HepG2 (cell line): ENCODE measurements around the gene RGS19. TPM values are rescaled to one million over a fixed set of nuclear protein-coding genes. Genes with fewer than 3 reads are reported as not detected.

Experiments used
- ARNTL ChIP-seq: sonication (generic); formaldehyde crosslinking; IDR thresholded peaks from 2 replicates; pipeline ENCODE4 v1.4.0; 2020; ENCODE audit warnings: mild to moderate bottlenecking, missing genetic modification reagents
- EHMT2 ChIP-seq: fragments of 200-600 bp; sonication (generic); IDR thresholded peaks from 2 replicates; pipeline ENCODE4 v1.7.0; 2017; ENCODE audit warnings: antibody characterized with exemption, low read depth, low read length, borderline replicate concordance
- HMG20A ChIP-seq: IDR thresholded peaks from 2 replicates; pipeline ENCODE4 v1.6.1; 2016; ENCODE audit warnings: borderline replicate concordance
- HMG20B ChIP-seq: conservative IDR thresholded peaks from 2 replicates; pipeline ENCODE4 v1.6.1; 2016; ENCODE audit warnings: missing genetic modification reagents, missing compliant biosample characterization
- NFE2 ChIP-seq: sonication (generic); formaldehyde crosslinking; IDR thresholded peaks from 2 replicates; pipeline ENCODE4 v1.4.0; 2020; ENCODE audit warnings: missing genetic modification reagents
- NPAS2 ChIP-seq: sonication (generic); formaldehyde crosslinking; IDR thresholded peaks from 2 replicates; pipeline ENCODE4 v1.8.0; 2022; ENCODE audit warnings: mild to moderate bottlenecking, missing genetic modification reagents, borderline replicate concordance
- RARA ChIP-seq: IDR thresholded peaks from 2 replicates; pipeline ENCODE4 v1.6.1; 2016; ENCODE audit warnings: missing genetic modification reagents, missing compliant biosample characterization
- RFX1 ChIP-seq: fragments of 450-650 bp; IDR thresholded peaks from 2 replicates; pipeline ENCODE4 v1.6.1; 2017
- SALL1 ChIP-seq: sonication (generic); formaldehyde crosslinking; IDR thresholded peaks from 2 replicates; pipeline ENCODE4 v1.8.0; 2022; ENCODE audit warnings: mild to moderate bottlenecking, missing genetic modification reagents
- SP1 ChIP-seq, 2 experiments: fragments of 450-650 bp in 1 of 2; sonication (generic) in 1 of 2; formaldehyde crosslinking in 1 of 2; IDR thresholded peaks; 2 replicates each; pipeline versions ENCODE4 v1.4.0 to v1.6.1; 2016 to 2020; ENCODE audit warnings: missing genetic modification reagents in 1 of 2
- SRSF4 ChIP-seq: fragments of 200-400 bp; formaldehyde crosslinking; IDR thresholded peaks from one replicate; pipeline ENCODE4 v1.6.1; 2018; ENCODE audit warnings: mild to moderate bottlenecking, low read depth, low read length, moderate library complexity; ENCODE audit not compliant: poor library complexity, severe bottlenecking
- XRCC5 ChIP-seq: fragments of 200-400 bp; formaldehyde crosslinking; optimal IDR thresholded peaks from 2 replicates; pipeline ENCODE3; 2017; ENCODE audit warnings: mild to moderate bottlenecking, low read length
- ZBTB3 ChIP-seq: sonication (generic); formaldehyde crosslinking; IDR thresholded peaks from 2 replicates; pipeline ENCODE4 v1.4.0; 2020; ENCODE audit warnings: low read depth, mild to moderate bottlenecking, moderate library complexity, missing genetic modification reagents, borderline replicate concordance
- ZBTB38 ChIP-seq: sonication (generic); formaldehyde crosslinking; IDR thresholded peaks from 2 replicates; pipeline ENCODE4 v1.5.1; 2020; ENCODE audit warnings: mild to moderate bottlenecking, missing genetic modification reagents
- ZC3H13 ChIP-seq: sonication (generic); formaldehyde crosslinking; IDR thresholded peaks from 2 replicates; pipeline ENCODE4 v1.8.1; 2023; ENCODE audit warnings: mild to moderate bottlenecking, missing genetic modification reagents, moderate library complexity
- ZFP37 ChIP-seq: sonication (generic); formaldehyde crosslinking; IDR thresholded peaks from 2 replicates; pipeline ENCODE4 v1.4.0; 2020; ENCODE audit warnings: missing genetic modification reagents, borderline replicate concordance
- ZFP82 ChIP-seq: sonication (generic); formaldehyde crosslinking; IDR thresholded peaks from 2 replicates; pipeline ENCODE4 v1.5.1; 2020; ENCODE audit warnings: mild to moderate bottlenecking, missing genetic modification reagents, borderline replicate concordance
- ZNF225 ChIP-seq: sonication (generic); formaldehyde crosslinking; IDR thresholded peaks from 2 replicates; pipeline ENCODE4 v1.4.0; 2020; ENCODE audit warnings: mild to moderate bottlenecking, missing genetic modification reagents
- ZNF337 ChIP-seq: sonication (generic); formaldehyde crosslinking; IDR thresholded peaks from 2 replicates; pipeline ENCODE4 v1.5.1; 2020; ENCODE audit warnings: missing genetic modification reagents, low read depth, mild to moderate bottlenecking, borderline replicate concordance
- ZNF615 ChIP-seq: sonication (generic); formaldehyde crosslinking; IDR thresholded peaks from 2 replicates; pipeline ENCODE4 v1.5.0; 2020; ENCODE audit warnings: mild to moderate bottlenecking, missing genetic modification reagents, borderline replicate concordance
- ZNF672 ChIP-seq: sonication (generic); formaldehyde crosslinking; IDR thresholded peaks from 2 replicates; pipeline ENCODE4 v1.8.1; 2022; ENCODE audit warnings: missing genetic modification reagents
- ZNF879 ChIP-seq: sonication (generic); formaldehyde crosslinking; IDR thresholded peaks from 2 replicates; pipeline ENCODE4 v1.8.1; 2023; ENCODE audit warnings: missing genetic modification reagents
- polyA plus RNA-seq, 8 experiments: library from polyadenylated mRNA; depleted of rRNA in 3 of 8; stranded (reverse) in 7 of 8; unstranded in 1 of 8; fragments of >200 nt; fragmentation: Illumina TruSeq in 4 of 8; extraction: Trizol in 4 of 8; gene quantifications; 2 replicates each; pipeline versions ENCODE4 v1.2.1 to v1.2.3, GENCODE V29; 2011 to 2016; ENCODE audit warnings: low read depth in 4 of 8, missing spikeins in 1 of 8, mixed read lengths in 1 of 8; ENCODE audit not compliant: insufficient read depth in 1 of 8
- total RNA-seq, 5 experiments: library from RNA; depleted of rRNA; stranded (reverse); fragments of >200 nt; fragmentation: Illumina TruSeq; extraction: Trizol; gene quantifications; 2 replicates each; pipeline ENCODE4 v1.2.3, GENCODE V29; 2016; ENCODE audit warnings: low read depth in 1 of 5
- TF ChIP-seq, protein P1 (sequence below): sonication (generic); formaldehyde crosslinking; IDR thresholded peaks from 2 replicates; pipeline ENCODE4 v1.4.0; 2020; ENCODE audit warnings: missing genetic modification reagents
- TF ChIP-seq, protein P2 (sequence below): IDR thresholded peaks from 2 replicates; pipeline ENCODE4 v1.6.1; 2018; ENCODE audit warnings: missing genetic modification reagents, mild to moderate bottlenecking, missing compliant biosample characterization
- TF ChIP-seq, protein P3 (sequence below): sonication (generic); formaldehyde crosslinking; IDR thresholded peaks from 2 replicates; pipeline ENCODE4 v1.4.0; 2020; ENCODE audit warnings: mild to moderate bottlenecking, missing genetic modification reagents, borderline replicate concordance

Gene RGS19
- total and polyA plus RNA-seq, 2 of the 13 experiments (the other 11 are each of a cell fraction or from before 2014, with no cell fraction given) = 10.7 to 11.9 TPM

DNA sequence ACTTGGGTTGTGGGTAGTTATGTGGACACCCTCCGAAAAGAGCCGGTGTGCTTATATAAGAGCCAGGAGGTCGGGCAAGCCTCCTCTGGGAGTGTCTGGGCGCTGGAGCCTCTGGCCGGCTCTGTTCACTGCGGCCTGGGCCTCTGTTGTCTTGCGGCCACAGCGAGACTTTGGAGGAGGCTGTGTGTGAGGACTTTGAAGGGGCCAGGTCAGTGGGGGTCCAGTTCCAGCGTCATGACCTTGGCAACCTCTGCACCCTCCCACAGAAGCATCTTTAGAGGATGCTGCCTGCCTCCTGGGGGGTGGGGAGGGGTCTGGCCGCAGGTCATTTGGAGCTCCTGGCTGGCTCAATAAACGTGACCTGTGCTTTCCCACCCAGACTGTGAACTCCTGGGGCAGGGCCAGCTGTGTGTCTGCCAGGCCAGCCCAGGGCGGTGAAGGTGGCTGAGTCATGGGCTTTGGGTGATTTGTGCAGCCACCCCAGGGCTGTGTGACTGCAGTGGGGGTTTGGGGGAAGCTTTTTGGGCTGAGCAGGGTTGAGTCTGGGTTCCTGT lies 15.1 kb downstream of the RGS19 start (continued):
- peak; percentile 60 for TF ChIP-seq XRCC5
- peak; percentile 72; the same call in 1 of the 2 replicates for TF ChIP-seq ZC3H13 (CRISPR knock-in tag)
- peak; percentile 55 for TF ChIP-seq RARA (CRISPR knock-in tag)
- TF ChIP-seq ZNF879 (CRISPR knock-in tag) = no peak; the same call in none of the 2 replicates
- TF ChIP-seq EHMT2 = no peak
- TF ChIP-seq ZBTB38 (CRISPR knock-in tag) = peak; percentile 59
- no peak for TF ChIP-seq RFX1
- TF ChIP-seq, protein P1, sequence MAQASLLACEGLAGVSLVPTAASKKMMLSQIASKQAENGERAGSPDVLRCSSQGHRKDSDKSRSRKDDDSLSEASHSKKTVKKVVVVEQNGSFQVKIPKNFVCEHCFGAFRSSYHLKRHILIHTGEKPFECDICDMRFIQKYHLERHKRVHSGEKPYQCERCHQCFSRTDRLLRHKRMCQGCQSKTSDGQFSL (CRISPR knock-in tag) = 0 out of 2 replicates have a peak, but pooled peaks have one; percentile 24
- TF ChIP-seq, protein P2, sequence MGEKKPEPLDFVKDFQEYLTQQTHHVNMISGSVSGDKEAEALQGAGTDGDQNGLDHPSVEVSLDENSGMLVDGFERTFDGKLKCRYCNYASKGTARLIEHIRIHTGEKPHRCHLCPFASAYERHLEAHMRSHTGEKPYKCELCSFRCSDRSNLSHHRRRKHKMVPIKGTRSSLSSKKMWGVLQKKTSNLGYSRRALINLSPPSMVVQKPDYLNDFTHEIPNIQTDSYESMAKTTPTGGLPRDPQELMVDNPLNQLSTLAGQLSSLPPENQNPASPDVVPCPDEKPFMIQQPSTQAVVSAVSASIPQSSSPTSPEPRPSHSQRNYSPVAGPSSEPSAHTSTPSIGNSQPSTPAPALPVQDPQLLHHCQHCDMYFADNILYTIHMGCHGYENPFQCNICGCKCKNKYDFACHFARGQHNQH = peak; percentile 16; the same call in 1 of the 2 replicates
- TF ChIP-seq SALL1 (CRISPR knock-in tag) = no peak
- TF ChIP-seq ZNF615 (CRISPR knock-in tag) = peak; percentile 56; the same call in 1 of the 2 replicates
- no peak for TF ChIP-seq HMG20B (CRISPR knock-in tag)
- TF ChIP-seq NPAS2 (CRISPR knock-in tag) = no peak
- peak; percentile 37; the same call in 1 of the 2 replicates for TF ChIP-seq ZNF225 (CRISPR knock-in tag)
- TF ChIP-seq ZNF337 (CRISPR knock-in tag) = 0 out of 2 replicates have a peak, but pooled peaks have one; percentile 9
- no peak for TF ChIP-seq ZNF672 (CRISPR knock-in tag)
- TF ChIP-seq SRSF4 = no peak
- 0 out of 2 replicates have a peak, but pooled peaks have one; percentile 73 for TF ChIP-seq ZFP82
- peak; percentile 21; the same call in 1 of the 2 replicates for TF ChIP-seq NFE2 (CRISPR knock-in tag)
- no peak for TF ChIP-seq HMG20A (CRISPR knock-in tag)
- TF ChIP-seq ZFP37 (CRISPR knock-in tag) = no peak
- TF ChIP-seq, protein P3, sequence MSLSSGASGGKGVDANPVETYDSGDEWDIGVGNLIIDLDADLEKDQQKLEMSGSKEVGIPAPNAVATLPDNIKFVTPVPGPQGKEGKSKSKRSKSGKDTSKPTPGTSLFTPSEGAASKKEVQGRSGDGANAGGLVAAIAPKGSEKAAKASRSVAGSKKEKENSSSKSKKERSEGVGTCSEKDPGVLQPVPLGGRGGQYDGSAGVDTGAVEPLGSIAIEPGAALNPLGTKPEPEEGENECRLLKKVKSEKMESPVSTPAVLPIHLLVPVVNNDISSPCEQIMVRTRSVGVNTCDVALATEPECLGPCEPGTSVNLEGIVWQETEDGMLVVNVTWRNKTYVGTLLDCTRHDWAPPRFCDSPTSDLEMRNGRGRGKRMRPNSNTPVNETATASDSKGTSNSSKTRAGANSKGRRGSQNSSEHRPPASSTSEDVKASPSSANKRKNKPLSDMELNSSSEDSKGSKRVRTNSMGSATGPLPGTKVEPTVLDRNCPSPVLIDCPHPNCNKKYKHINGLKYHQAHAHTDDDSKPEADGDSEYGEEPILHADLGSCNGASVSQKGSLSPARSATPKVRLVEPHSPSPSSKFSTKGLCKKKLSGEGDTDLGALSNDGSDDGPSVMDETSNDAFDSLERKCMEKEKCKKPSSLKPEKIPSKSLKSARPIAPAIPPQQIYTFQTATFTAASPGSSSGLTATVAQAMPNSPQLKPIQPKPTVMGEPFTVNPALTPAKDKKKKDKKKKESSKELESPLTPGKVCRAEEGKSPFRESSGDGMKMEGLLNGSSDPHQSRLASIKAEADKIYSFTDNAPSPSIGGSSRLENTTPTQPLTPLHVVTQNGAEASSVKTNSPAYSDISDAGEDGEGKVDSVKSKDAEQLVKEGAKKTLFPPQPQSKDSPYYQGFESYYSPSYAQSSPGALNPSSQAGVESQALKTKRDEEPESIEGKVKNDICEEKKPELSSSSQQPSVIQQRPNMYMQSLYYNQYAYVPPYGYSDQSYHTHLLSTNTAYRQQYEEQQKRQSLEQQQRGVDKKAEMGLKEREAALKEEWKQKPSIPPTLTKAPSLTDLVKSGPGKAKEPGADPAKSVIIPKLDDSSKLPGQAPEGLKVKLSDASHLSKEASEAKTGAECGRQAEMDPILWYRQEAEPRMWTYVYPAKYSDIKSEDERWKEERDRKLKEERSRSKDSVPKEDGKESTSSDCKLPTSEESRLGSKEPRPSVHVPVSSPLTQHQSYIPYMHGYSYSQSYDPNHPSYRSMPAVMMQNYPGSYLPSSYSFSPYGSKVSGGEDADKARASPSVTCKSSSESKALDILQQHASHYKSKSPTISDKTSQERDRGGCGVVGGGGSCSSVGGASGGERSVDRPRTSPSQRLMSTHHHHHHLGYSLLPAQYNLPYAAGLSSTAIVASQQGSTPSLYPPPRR (CRISPR knock-in tag) = peak; percentile 46; the same call in 1 of the 2 replicates
- TF ChIP-seq ARNTL (CRISPR knock-in tag) = peak; percentile 82
- TF ChIP-seq SP1 (IDR thresholded peaks at IDR 0.05) = no peak
- TF ChIP-seq SP1 (CRISPR knock-in tag; IDR thresholded peaks at IDR 0.05) = peak; percentile 1; the same call in 1 of the 2 replicates
- TF ChIP-seq ZBTB3 (CRISPR knock-in tag) = no peak
